HEK293T (cell line): ENCODE measurements around the gene NMT2.
"Not testable (repeated sequence)": the region's sequence is repeated elsewhere in the genome, so short reads cannot be mapped to it uniquely, and the experiment has no call there.

ENCODE experiments used
- CTCF ChIA-PET: fragments of 350-600 bp; formaldehyde crosslinking; extraction: SDS; loops from one replicate; lab custom pipeline; 2021; ENCODE audit warnings: antibody characterized with exemption, inconsistent platforms; lab: Yijun Ruan, JAX
- POLR2A ChIA-PET: fragments of 350-600 bp; formaldehyde crosslinking; extraction: SDS; loops from one replicate; lab custom pipeline; 2020; ENCODE audit warnings: antibody characterized with exemption, inconsistent platforms; lab: Yijun Ruan, JAX
- DNase-seq: peaks from one replicate; pipeline ENCODE4 v3.0.0; 2012; ENCODE audit warnings: mixed read lengths; ENCODE audit errors: extremely low spot score
- ARNT ChIP-seq: fragments of 450-650 bp; IDR thresholded peaks from 2 replicates; pipeline ENCODE4 v1.6.1; 2017; ENCODE audit warnings: mild to moderate bottlenecking
- BHLHE40 ChIP-seq: fragments of 450-650 bp; IDR thresholded peaks from 2 replicates; pipeline ENCODE4 v1.6.1; 2016; ENCODE audit warnings: mild to moderate bottlenecking, moderate library complexity, borderline replicate concordance
- CTBP1 ChIP-seq: fragments of 450-650 bp; IDR thresholded peaks from 2 replicates; pipeline ENCODE4 v1.6.1; 2016; ENCODE audit warnings: borderline replicate concordance
- ELF4 ChIP-seq: fragments of 450-650 bp; IDR thresholded peaks from 2 replicates; pipeline ENCODE4 v1.6.1; 2017; ENCODE audit warnings: antibody characterized with exemption
- FOXA1 ChIP-seq: fragments of 450-650 bp; IDR thresholded peaks from 2 replicates; pipeline ENCODE4 v1.6.1; 2016; ENCODE audit warnings: mild to moderate bottlenecking
- FOXK2 ChIP-seq: fragments of 450-650 bp; IDR thresholded peaks from 2 replicates; pipeline ENCODE4 v1.6.1; 2016; ENCODE audit warnings: mild to moderate bottlenecking
- FOXM1 ChIP-seq: fragments of 450-650 bp; IDR thresholded peaks from 2 replicates; pipeline ENCODE4 v1.6.1; 2017; ENCODE audit warnings: mild to moderate bottlenecking, borderline replicate concordance
- HDGF ChIP-seq: fragments of 450-650 bp; IDR thresholded peaks from 2 replicates; pipeline ENCODE4 v1.6.1; 2017; ENCODE audit warnings: antibody characterized with exemption, borderline replicate concordance
- L3MBTL2 ChIP-seq: fragments of 450-650 bp; conservative IDR thresholded peaks from 2 replicates; pipeline ENCODE4 v1.6.1; 2016; ENCODE audit warnings: mild to moderate bottlenecking
- LEF1 ChIP-seq: fragments of 450-650 bp; IDR thresholded peaks from 2 replicates; pipeline ENCODE4 v1.6.1; 2017; ENCODE audit warnings: mild to moderate bottlenecking, borderline replicate concordance
- NFRKB ChIP-seq: fragments of 450-650 bp; IDR thresholded peaks from 2 replicates; pipeline ENCODE4 v1.6.1; 2016; ENCODE audit warnings: mild to moderate bottlenecking, moderate library complexity
- PKNOX1 ChIP-seq: fragments of 450-650 bp; IDR thresholded peaks from 2 replicates; pipeline ENCODE4 v1.6.1; 2016
- SP1 ChIP-seq: fragments of 450-650 bp; IDR thresholded peaks from 2 replicates; pipeline ENCODE4 v1.6.1; 2017
- SUZ12 ChIP-seq: fragments of 450-650 bp; IDR thresholded peaks from 2 replicates; pipeline ENCODE4 v1.6.1; 2016; ENCODE audit warnings: mild to moderate bottlenecking
- TARDBP ChIP-seq: fragments of 450-650 bp; IDR thresholded peaks from 2 replicates; pipeline ENCODE4 v1.6.1; 2016
- ZNF384 ChIP-seq: fragments of 450-650 bp; IDR thresholded peaks from 2 replicates; pipeline ENCODE4 v1.6.1; 2016

Gene NMT2

DNA sequence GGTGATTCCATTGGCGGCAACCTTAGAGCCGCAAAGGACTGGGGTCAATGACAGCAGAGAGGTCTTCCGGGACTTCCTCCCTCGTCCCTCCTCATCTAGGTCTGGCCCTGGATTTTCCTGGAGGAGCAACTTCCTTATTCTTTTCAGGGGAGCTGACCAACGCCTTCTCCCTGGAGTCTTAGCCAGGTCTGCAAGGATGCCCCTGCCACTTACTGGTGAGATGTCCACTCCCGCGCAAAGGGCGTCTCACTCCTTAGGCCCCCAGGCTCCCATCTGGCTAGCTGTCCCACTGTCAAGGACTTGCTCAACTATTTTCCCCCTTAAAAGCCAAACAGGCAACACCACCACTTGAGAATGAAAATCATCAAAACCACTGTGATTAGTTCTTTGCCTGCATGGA is 42.0 kb upstream of the NMT2 start:
- POLR2A ChIA-PET = no interaction called here
- no peak for DNase-seq
- TF ChIP-seq SUZ12 = no peak
- no peak for TF ChIP-seq CTBP1
- CTCF ChIA-PET = interaction anchor here (0.6 to 1.7 kb wide), 3 partner anchors 23 to 173 kb away, joined by 3 to 5 read pairs (median 3); no protein-coding TSS in a partner anchor

GRCh38 chr10:15209827-15210509 is 41.5 kb upstream of the NMT2 start:
- no peak for TF ChIP-seq ZNF384
- TF ChIP-seq PKNOX1 = peak; percentile 45
- ChIA-PET CTCF (no interaction called here), POLR2A (no interaction called here)
- peak; percentile 80 for DNase-seq

GRCh38 chr10:15208221-15208620 is 39.7 kb upstream of the NMT2 start:
- TF ChIP-seq LEF1 (no peak), ARNT (no peak), NFRKB (no peak), ELF4 (no peak), FOXM1 (no peak), HDGF (no peak), SUZ12 (no peak), FOXK2 (no peak)
- ChIA-PET CTCF (interaction anchor here (0.6 kb wide), 1 partner anchor 163 kb away, joined by 6 read pairs; the partner anchor contains the start of gene FAM171A1), POLR2A (no interaction called here)
- DNase-seq = no peak

DNA sequence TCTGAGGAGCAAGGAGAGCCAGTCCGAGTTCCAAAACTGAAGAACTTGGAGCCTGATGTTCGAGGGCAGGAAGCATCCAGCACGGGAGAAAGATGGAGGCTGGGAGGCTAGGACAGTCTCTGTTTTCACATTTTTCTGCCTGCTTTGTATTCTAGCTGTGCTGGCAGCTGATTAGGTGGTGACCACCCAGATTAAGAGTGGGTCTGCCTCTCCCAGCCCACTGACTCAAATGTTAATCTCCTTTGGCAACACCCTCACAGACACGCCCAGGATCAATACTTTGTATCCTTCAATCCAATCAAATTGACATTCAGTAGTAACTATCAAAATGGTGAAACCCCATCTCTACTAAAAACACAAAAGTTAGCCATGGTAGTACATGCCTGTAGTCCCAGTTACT is 38.9 kb upstream of the NMT2 start:
- DNase-seq, POLR2A ChIA-PET: not testable (repeated sequence)
- CTCF ChIA-PET = interaction anchor here (0.6 kb wide), 1 partner anchor 1828 kb away, joined by 3 read pairs; no protein-coding TSS in a partner anchor

DNA sequence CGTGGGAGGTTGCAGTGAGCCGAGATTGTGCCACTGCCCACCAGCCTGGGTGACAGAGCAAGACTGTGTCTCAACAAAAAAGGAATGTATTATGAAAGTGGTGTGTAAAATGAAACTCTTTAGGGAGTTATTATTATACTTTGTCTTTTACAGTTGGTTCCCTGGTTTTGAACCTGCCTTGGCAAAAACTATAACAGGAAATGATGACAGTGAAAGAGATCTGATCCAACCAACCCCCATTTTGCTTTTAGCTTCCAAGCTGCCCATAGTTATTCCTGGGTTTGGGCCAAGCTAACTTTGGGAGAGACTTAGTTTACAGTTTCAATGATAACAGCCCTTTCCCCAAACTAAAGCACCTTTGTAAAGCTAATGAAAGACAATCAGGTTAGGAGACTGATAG is 34.1 kb upstream of the NMT2 start:
- DNase-seq = no peak
- ChIA-PET POLR2A (no interaction called here), CTCF (no interaction called here)
- TF ChIP-seq ELF4 (no peak), LEF1 (no peak), TARDBP (no peak), ZNF384 (no peak), FOXM1 (no peak), ARNT (no peak), SP1 (no peak), CTBP1 (no peak), L3MBTL2 (no peak), BHLHE40 (no peak)

GRCh38 chr10:15202301-15202621 is 33.8 kb upstream of the NMT2 start:
- POLR2A ChIA-PET = interaction anchor here (1.3 kb wide), 1 partner anchor 34 kb away, joined by 4 read pairs; the partner anchor contains the start of gene NMT2
- CTCF ChIA-PET = interaction anchor here (1.2 kb wide), 1 partner anchor 10 kb away, joined by 3 read pairs; no protein-coding TSS in a partner anchor
- not testable (repeated sequence) for DNase-seq

DNA sequence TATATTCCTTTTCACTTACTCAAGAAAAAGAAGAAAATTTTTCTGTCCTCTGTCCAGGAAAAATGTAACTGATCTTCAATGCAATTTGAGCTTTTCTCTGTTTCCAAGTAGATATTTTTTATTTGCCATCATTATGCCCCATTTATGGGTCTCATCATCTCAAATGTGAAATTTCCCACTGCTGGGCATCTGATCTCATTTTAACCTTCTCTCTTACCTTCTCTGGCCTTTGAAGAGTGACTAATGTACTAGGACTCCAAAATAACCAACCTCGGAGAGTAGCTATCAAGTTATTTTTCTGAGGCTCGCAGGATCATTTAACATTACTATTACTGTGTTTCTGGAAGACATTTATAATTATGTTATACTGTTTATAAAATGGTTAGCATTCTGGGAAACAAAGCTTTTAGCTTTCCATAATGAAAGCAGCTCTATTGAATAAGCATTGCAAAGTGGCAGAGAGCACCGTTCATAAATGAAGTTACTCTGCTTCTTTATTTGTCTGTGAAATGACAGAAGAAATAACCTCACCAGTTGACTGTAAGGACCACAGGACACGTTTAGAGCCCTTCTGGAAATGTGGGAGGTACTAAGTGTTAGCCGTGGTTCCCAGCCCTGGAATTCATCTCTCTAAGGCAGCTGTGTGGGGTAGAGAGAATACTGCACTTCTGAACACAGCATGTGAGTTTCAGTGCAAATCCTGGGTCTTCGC is 33.3 kb upstream of the NMT2 start:
- ChIA-PET CTCF (interaction anchor here (1.2 kb wide), 1 partner anchor 9 kb away, joined by 3 read pairs; no protein-coding TSS in a partner anchor), POLR2A (interaction anchor here (1.3 kb wide), 1 partner anchor 33 kb away, joined by 4 read pairs; the partner anchor contains the start of gene NMT2)
- DNase-seq = no peak
- no peak for TF ChIP-seq FOXK2
- TF ChIP-seq ARNT = no peak
- no peak for TF ChIP-seq BHLHE40
- no peak for TF ChIP-seq CTBP1
- no peak for TF ChIP-seq SP1

- TF ChIP-seq SUZ12 = no peak
- no peak for TF ChIP-seq FOXA1
- no peak for TF ChIP-seq L3MBTL2
- no peak for TF ChIP-seq ARNT
- no peak for TF ChIP-seq LEF1
- TF ChIP-seq FOXM1 = no peak
- no peak for TF ChIP-seq PKNOX1
- no peak for TF ChIP-seq NFRKB
- no peak for TF ChIP-seq CTBP1
- no peak for TF ChIP-seq ZNF384
- no peak for TF ChIP-seq SP1
- DNase-seq = no peak
- ChIA-PET POLR2A (no interaction called here), CTCF (no interaction called here)
These were observed 32.1 kb upstream of the NMT2 start for GRCh38 chr10:15200626-15201025.
